ENCODE measurements around the gene PRKAR2B.
"Not testable (repeated sequence)": the region's sequence is repeated elsewhere in the genome, so short reads cannot be mapped to it uniquely, and the experiment has no call there.

The PRKAR2B gene

GRCh38 chr7:107056058-107056457 is 11.6 kb downstream of the PRKAR2B start:
- H3K4me1 ChIP-seq (ENCODE audit: control insufficient read depth, insufficient read depth, low read length); H3K9ac ChIP-seq (ENCODE audit: low read depth, low read length); H3K36me3 ChIP-seq (ENCODE audit: control insufficient read depth, insufficient read depth, low read length): not testable (repeated sequence)

GRCh38 chr7:107056728-107057473 is 12.4 kb downstream of the PRKAR2B start:
- H3K27me3 ChIP-seq (ENCODE audit: control insufficient read depth, insufficient read depth, low read length): no peaks in the 10 kb centered on the region

More at GRCh38 chr7:107056058-107056457, 11.6 kb downstream of the PRKAR2B start:
- not testable (repeated sequence) for H3K9me3 ChIP-seq (ENCODE audit: control insufficient read depth, insufficient read depth, low read length); H3K4me3 ChIP-seq (ENCODE audit: low read depth, low read length); H3K27me3 ChIP-seq (ENCODE audit: control insufficient read depth, insufficient read depth, low read length)

DNA sequence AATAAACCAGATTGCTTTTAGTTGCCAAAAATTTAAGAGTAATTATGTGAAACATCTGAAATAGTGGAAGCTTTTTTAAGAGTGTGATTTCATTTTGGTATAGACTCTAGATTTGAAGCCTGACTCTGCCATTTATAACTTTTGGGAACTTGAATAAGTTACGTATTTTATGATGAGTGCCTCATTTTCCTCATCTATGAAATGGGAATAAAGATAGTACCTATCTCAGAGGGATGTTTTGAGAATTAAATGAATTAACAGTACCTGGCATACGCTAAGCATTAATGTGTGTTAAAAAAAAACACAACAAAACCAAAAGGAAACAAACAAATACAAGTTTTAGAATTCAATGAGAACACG is 12.9 kb downstream of the PRKAR2B start:
- Histone ChIP-seq H3K4me1 (ENCODE audit: control insufficient read depth, insufficient read depth, low read length) (no peaks in the 10 kb centered on the region), H3K9ac (ENCODE audit: low read depth, low read length) (no peak overlapping the region), H3K36me3 (ENCODE audit: control insufficient read depth, insufficient read depth, low read length) (no peaks in the 10 kb centered on the region), H3K9me3 (ENCODE audit: control insufficient read depth, insufficient read depth, low read length) (no peaks in the 10 kb centered on the region), H3K4me3 (ENCODE audit: low read depth, low read length) (no peak overlapping the region), H3K27me3 (ENCODE audit: control insufficient read depth, insufficient read depth, low read length) (no peaks in the 10 kb centered on the region)

More at GRCh38 chr7:107056728-107057473, 12.4 kb downstream of the PRKAR2B start:
- Histone ChIP-seq H3K4me1 (ENCODE audit: control insufficient read depth, insufficient read depth, low read length) (no peaks in the 10 kb centered on the region), H3K4me3 (ENCODE audit: low read depth, low read length) (no peak overlapping the region), H3K36me3 (ENCODE audit: control insufficient read depth, insufficient read depth, low read length) (no peaks in the 10 kb centered on the region), H3K9ac (ENCODE audit: low read depth, low read length) (no peak overlapping the region), H3K9me3 (ENCODE audit: control insufficient read depth, insufficient read depth, low read length) (no peaks in the 10 kb centered on the region)

- no peaks in the 10 kb centered on the region for H3K36me3 ChIP-seq (ENCODE audit: control insufficient read depth, insufficient read depth, low read length)
- no peak overlapping the region for H3K9ac ChIP-seq (ENCODE audit: low read depth, low read length)
- no peaks in the 10 kb centered on the region for H3K4me1 ChIP-seq (ENCODE audit: control insufficient read depth, insufficient read depth, low read length)
- H3K9me3 ChIP-seq (ENCODE audit: control insufficient read depth, insufficient read depth, low read length): no peaks in the 10 kb centered on the region
- no peak overlapping the region for H3K4me3 ChIP-seq (ENCODE audit: low read depth, low read length)
- H3K27me3 ChIP-seq (ENCODE audit: control insufficient read depth, insufficient read depth, low read length): no peaks in the 10 kb centered on the region
Observed at GRCh38 chr7:107059468-107059867, 15.0 kb downstream of the PRKAR2B start.

DNA sequence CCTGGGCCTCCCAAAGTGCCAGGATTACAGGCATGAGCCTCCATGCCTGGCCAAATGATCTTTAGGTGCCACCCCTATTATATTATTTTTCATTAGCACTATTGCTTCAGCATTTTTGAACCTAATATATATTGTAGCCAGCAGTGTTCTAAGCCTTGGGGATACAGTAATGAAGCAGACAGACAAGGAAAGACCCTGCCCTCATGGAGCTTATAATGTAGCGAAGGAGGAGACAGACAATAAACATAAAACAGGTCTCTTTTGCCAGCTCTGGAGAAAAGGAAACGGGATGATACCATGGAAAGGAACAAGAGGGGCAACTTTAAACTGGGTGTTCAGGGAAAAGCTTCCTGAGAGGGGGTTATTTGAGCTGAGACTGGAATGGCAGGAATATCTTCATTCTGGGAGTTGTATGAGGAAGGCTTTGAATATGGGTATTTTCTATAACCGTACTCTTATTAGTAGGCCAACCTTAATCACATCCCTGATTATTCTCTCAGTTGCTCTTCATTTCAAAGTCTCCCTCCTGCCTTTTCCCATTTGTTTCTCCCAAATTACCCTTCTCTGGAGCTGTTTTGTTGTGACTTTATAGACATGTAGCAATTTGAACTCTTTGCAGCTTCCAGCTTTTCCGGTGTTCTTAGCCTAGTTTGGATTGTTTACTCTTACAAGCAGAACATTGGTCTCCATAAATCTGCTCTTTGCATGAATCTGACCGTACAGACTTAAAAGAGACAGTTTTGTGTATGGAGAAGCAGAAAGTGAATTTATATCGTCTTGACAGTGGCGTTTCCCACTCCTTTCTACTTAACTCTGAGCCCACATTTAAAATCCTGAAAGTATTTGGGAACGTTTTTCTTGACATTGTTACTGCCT is 19.0 kb downstream of the PRKAR2B start:
- Histone ChIP-seq H3K4me1 (ENCODE audit: control insufficient read depth, insufficient read depth, low read length) (peaks cover 11% of the 10 kb centered on the region), H3K9ac (ENCODE audit: low read depth, low read length) (no peak overlapping the region), H3K27me3 (ENCODE audit: control insufficient read depth, insufficient read depth, low read length) (no peaks in the 10 kb centered on the region), H3K4me3 (ENCODE audit: low read depth, low read length) (no peak overlapping the region), H3K36me3 (ENCODE audit: control insufficient read depth, insufficient read depth, low read length) (no peaks in the 10 kb centered on the region), H3K9me3 (ENCODE audit: control insufficient read depth, insufficient read depth, low read length) (no peaks in the 10 kb centered on the region)

GRCh38 chr7:107064255-107064654 is 19.8 kb downstream of the PRKAR2B start:
- Histone ChIP-seq H3K9ac (ENCODE audit: low read depth, low read length) (no peak overlapping the region), H3K4me3 (ENCODE audit: low read depth, low read length) (no peak overlapping the region), H3K36me3 (ENCODE audit: control insufficient read depth, insufficient read depth, low read length) (no peaks in the 10 kb centered on the region), H3K27me3 (ENCODE audit: control insufficient read depth, insufficient read depth, low read length) (no peaks in the 10 kb centered on the region), H3K4me1 (ENCODE audit: control insufficient read depth, insufficient read depth, low read length) (peaks cover 12% of the 10 kb centered on the region), H3K9me3 (ENCODE audit: control insufficient read depth, insufficient read depth, low read length) (no peaks in the 10 kb centered on the region)

DNA sequence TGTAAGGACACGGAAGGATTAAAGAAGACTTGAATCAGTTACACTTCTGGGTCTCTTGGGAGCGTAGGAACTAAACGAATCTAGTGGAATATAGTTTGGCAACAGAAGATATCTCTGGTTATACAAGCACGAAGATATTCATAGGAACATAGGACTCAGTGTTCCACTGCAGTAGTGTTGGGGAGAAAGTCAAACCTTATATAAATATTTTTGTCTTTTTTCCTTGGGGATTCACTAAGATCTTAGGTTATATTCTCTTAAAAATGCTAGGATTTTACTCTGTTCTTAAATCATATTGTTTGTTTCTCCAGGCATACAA is 21.4 kb downstream of the PRKAR2B start:
- Histone ChIP-seq H3K9me3 (ENCODE audit: control insufficient read depth, insufficient read depth, low read length) (no peaks in the 10 kb centered on the region), H3K27me3 (ENCODE audit: control insufficient read depth, insufficient read depth, low read length) (no peaks in the 10 kb centered on the region), H3K4me1 (ENCODE audit: control insufficient read depth, insufficient read depth, low read length) (peaks cover 12% of the 10 kb centered on the region), H3K4me3 (ENCODE audit: low read depth, low read length) (no peak overlapping the region), H3K36me3 (ENCODE audit: control insufficient read depth, insufficient read depth, low read length) (no peaks in the 10 kb centered on the region), H3K9ac (ENCODE audit: low read depth, low read length) (no peak overlapping the region)

DNA sequence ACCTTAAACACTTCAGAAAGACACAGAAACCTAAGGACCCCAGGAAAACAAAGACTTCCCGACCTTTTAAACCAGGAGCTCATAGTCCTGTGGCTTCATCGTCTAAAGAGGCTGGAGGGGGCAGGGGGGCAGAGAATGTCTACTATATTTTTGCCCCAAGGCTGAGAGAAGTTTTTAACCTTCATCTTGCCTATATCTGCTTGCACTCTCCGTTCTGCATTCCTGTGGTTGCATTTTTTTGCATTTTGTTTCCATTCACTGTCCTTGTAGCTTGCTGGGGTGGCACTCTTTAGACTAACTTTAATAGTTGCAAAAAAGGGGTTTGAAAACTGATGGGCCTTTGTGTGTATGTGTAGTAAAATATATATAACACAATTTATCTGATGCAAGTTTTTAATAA is 23.7 kb downstream of the PRKAR2B start:
- no peak overlapping the region for H3K9ac ChIP-seq (ENCODE audit: low read depth, low read length)

GRCh38 chr7:107069457-107069856 is 25.0 kb downstream of the PRKAR2B start:
- no peak overlapping the region for H3K9ac ChIP-seq (ENCODE audit: low read depth, low read length)
- peaks cover 12% of the 10 kb centered on the region for H3K4me1 ChIP-seq (ENCODE audit: control insufficient read depth, insufficient read depth, low read length)

More for the DNA sequence above, 23.7 kb downstream of the PRKAR2B start:
- H3K4me1 ChIP-seq (ENCODE audit: control insufficient read depth, insufficient read depth, low read length): peaks cover 12% of the 10 kb centered on the region
- H3K9me3 ChIP-seq (ENCODE audit: control insufficient read depth, insufficient read depth, low read length): no peaks in the 10 kb centered on the region
- no peak overlapping the region for H3K4me3 ChIP-seq (ENCODE audit: low read depth, low read length)
- no peaks in the 10 kb centered on the region for H3K27me3 ChIP-seq (ENCODE audit: control insufficient read depth, insufficient read depth, low read length)
- no peaks in the 10 kb centered on the region for H3K36me3 ChIP-seq (ENCODE audit: control insufficient read depth, insufficient read depth, low read length)

GRCh38 chr7:107070710-107071109 is 26.2 kb downstream of the PRKAR2B start:
- Histone ChIP-seq H3K36me3 (ENCODE audit: control insufficient read depth, insufficient read depth, low read length) (no peaks in the 10 kb centered on the region), H3K4me3 (ENCODE audit: low read depth, low read length) (no peak overlapping the region), H3K27me3 (ENCODE audit: control insufficient read depth, insufficient read depth, low read length) (no peaks in the 10 kb centered on the region), H3K9me3 (ENCODE audit: control insufficient read depth, insufficient read depth, low read length) (no peaks in the 10 kb centered on the region), H3K4me1 (ENCODE audit: control insufficient read depth, insufficient read depth, low read length) (peaks cover 12% of the 10 kb centered on the region), H3K9ac (ENCODE audit: low read depth, low read length) (no peak overlapping the region)

More at GRCh38 chr7:107069457-107069856, 25.0 kb downstream of the PRKAR2B start:
- no peak overlapping the region for H3K4me3 ChIP-seq (ENCODE audit: low read depth, low read length)
- H3K9me3 ChIP-seq (ENCODE audit: control insufficient read depth, insufficient read depth, low read length): no peaks in the 10 kb centered on the region
- no peaks in the 10 kb centered on the region for H3K36me3 ChIP-seq (ENCODE audit: control insufficient read depth, insufficient read depth, low read length)
- no peaks in the 10 kb centered on the region for H3K27me3 ChIP-seq (ENCODE audit: control insufficient read depth, insufficient read depth, low read length)

- peaks cover 12% of the 10 kb centered on the region for H3K4me1 ChIP-seq (ENCODE audit: control insufficient read depth, insufficient read depth, low read length)
- no peaks in the 10 kb centered on the region for H3K9me3 ChIP-seq (ENCODE audit: control insufficient read depth, insufficient read depth, low read length)
- no peaks in the 10 kb centered on the region for H3K27me3 ChIP-seq (ENCODE audit: control insufficient read depth, insufficient read depth, low read length)
- no peaks in the 10 kb centered on the region for H3K36me3 ChIP-seq (ENCODE audit: control insufficient read depth, insufficient read depth, low read length)
- no peak overlapping the region for H3K4me3 ChIP-seq (ENCODE audit: low read depth, low read length)
- no peak overlapping the region for H3K9ac ChIP-seq (ENCODE audit: low read depth, low read length)
Observed at GRCh38 chr7:107071129-107071528, 26.6 kb downstream of the PRKAR2B start.

GRCh38 chr7:107072133-107072532 is 27.6 kb downstream of the PRKAR2B start:
- Histone ChIP-seq H3K27me3 (ENCODE audit: control insufficient read depth, insufficient read depth, low read length) (no peaks in the 10 kb centered on the region), H3K9ac (ENCODE audit: low read depth, low read length) (no peak overlapping the region), H3K4me3 (ENCODE audit: low read depth, low read length) (no peak overlapping the region), H3K9me3 (ENCODE audit: control insufficient read depth, insufficient read depth, low read length) (no peaks in the 10 kb centered on the region), H3K36me3 (ENCODE audit: control insufficient read depth, insufficient read depth, low read length) (no peaks in the 10 kb centered on the region), H3K4me1 (ENCODE audit: control insufficient read depth, insufficient read depth, low read length) (peaks cover 12% of the 10 kb centered on the region)

Measured in iPS-15b (cell line).